Loucy (cell line): Measurements from ENCODE around the gene SNX24.

ENCODE experiments used
- H2AFZ ChIP-seq: fragments of 200-600 bp; sonication (generic); 2 replicates; pipeline ENCODE4 v1.6.0; 2016; ENCODE audit warnings: antibody characterized with exemption, mild to moderate bottlenecking, low read length, moderate library complexity
- H3F3A ChIP-seq: fragments of 200-600 bp; 2 replicates; pipeline ENCODE4 v1.6.0; 2016; ENCODE audit warnings: antibody characterized with exemption, low read depth, mild to moderate bottlenecking
- H3K27me3 ChIP-seq: fragments of 200-600 bp; sonication (generic); 2 replicates; pipeline ENCODE4 v1.6.1; 2014; ENCODE audit warnings: low read length, mild to moderate bottlenecking; ENCODE audit not compliant: insufficient read depth, poor library complexity, severe bottlenecking
- H3K36me3 ChIP-seq: fragments of 200-600 bp; sonication (generic); 2 replicates; pipeline ENCODE4 v1.6.1; 2016; ENCODE audit warnings: low read length; ENCODE audit not compliant: insufficient read depth
- H3K4me1 ChIP-seq: fragments of 200-600 bp; sonication (generic); 2 replicates; pipeline ENCODE4 v1.5.1; 2014; ENCODE audit warnings: low read length, mild to moderate bottlenecking; ENCODE audit not compliant: insufficient read depth, poor library complexity, severe bottlenecking
- H3K4me2 ChIP-seq: fragments of 200-600 bp; sonication (generic); 2 replicates; pipeline ENCODE4 v1.6.0; 2014; ENCODE audit warnings: antibody characterized with exemption, low read length, low read depth, mild to moderate bottlenecking; ENCODE audit not compliant: poor library complexity, severe bottlenecking
- H3K4me3 ChIP-seq: fragments of 200-600 bp; sonication (generic); 2 replicates; pipeline ENCODE4 v1.5.1; 2014; ENCODE audit warnings: low read length, mild to moderate bottlenecking, mixed read lengths; ENCODE audit not compliant: poor library complexity, severe bottlenecking
- H3K79me2 ChIP-seq: fragments of 200-600 bp; sonication (generic); 2 replicates; pipeline ENCODE4 v1.6.1; 2014; ENCODE audit warnings: low read length; ENCODE audit not compliant: insufficient read depth
- H3K9ac ChIP-seq: fragments of 200-600 bp; sonication (generic); 2 replicates; pipeline ENCODE4 v1.6.0; 2014; ENCODE audit warnings: mild to moderate bottlenecking, low read depth, low read length, moderate library complexity; ENCODE audit not compliant: poor library complexity, severe bottlenecking
- H3K9me2 ChIP-seq: fragments of 200-600 bp; sonication (generic); replicated peaks from 2 replicates; pipeline ENCODE4 v1.6.1; 2016; ENCODE audit warnings: low read depth, low read length, mixed read lengths
- H3K9me3 ChIP-seq: fragments of 200-600 bp; sonication (generic); 2 replicates; pipeline ENCODE4 v1.6.1; 2014; ENCODE audit warnings: mild to moderate bottlenecking, antibody characterized with exemption, low read length, low read depth; ENCODE audit not compliant: insufficient read depth
- H4K20me1 ChIP-seq: fragments of 200-600 bp; sonication (generic); 2 replicates; pipeline ENCODE4 v1.6.0; 2014; ENCODE audit warnings: antibody characterized with exemption, low read length, mild to moderate bottlenecking; ENCODE audit not compliant: insufficient read depth, poor library complexity, severe bottlenecking
- EZH2phosphoT487 ChIP-seq: fragments of 200-600 bp; IDR thresholded peaks from 2 replicates; pipeline ENCODE4 v1.6.1; 2018; ENCODE audit warnings: antibody characterized with exemption, mild to moderate bottlenecking, moderate library complexity, borderline replicate concordance
- TF ChIP-seq, protein P1 (sequence below): fragments of 200-600 bp; sonication (generic); conservative IDR thresholded peaks from 2 replicates; pipeline ENCODE4 v1.5.1; 2014; ENCODE audit warnings: mild to moderate bottlenecking, antibody characterized with exemption, low read length

SNX24 gene

DNA sequence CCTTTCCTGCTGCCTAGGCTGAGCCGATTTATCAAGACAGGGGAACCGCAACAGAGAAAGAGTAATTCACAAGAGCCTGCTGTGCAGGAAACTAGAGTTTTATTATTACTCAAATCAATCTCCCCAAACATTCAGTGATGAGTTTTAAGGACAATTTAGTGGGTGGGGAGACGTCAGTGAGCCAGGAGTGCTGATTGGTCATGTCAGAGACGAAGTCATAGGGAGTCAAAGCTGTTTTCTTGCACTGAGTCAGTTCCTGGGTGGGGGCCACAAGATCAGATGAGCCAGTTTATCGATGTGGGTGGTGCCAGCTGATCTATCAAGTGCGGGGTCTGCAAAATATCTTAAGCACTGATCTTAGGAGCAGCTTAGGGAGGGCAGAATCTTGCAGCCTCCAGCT, 19.0 kb downstream of the SNX24 start:
- Histone ChIP-seq H3K4me3 (no peak overlapping the region), H4K20me1 (no peaks in the 10 kb centered on the region), H3K4me1 (no peaks in the 10 kb centered on the region), H3K4me2 (no peak overlapping the region), H3K9me2 (no peaks in the 10 kb centered on the region), H3K9ac (no peak overlapping the region), H3K9me3 (no peaks in the 10 kb centered on the region), H3K36me3 (no peaks in the 10 kb centered on the region), H3F3A (no peaks in the 10 kb centered on the region), H3K27me3 (no peaks in the 10 kb centered on the region), H3K79me2 (no peaks in the 10 kb centered on the region), H2AFZ (no peak overlapping the region)
- TF ChIP-seq EZH2phosphoT487 = no peak
- TF ChIP-seq, protein P1, sequence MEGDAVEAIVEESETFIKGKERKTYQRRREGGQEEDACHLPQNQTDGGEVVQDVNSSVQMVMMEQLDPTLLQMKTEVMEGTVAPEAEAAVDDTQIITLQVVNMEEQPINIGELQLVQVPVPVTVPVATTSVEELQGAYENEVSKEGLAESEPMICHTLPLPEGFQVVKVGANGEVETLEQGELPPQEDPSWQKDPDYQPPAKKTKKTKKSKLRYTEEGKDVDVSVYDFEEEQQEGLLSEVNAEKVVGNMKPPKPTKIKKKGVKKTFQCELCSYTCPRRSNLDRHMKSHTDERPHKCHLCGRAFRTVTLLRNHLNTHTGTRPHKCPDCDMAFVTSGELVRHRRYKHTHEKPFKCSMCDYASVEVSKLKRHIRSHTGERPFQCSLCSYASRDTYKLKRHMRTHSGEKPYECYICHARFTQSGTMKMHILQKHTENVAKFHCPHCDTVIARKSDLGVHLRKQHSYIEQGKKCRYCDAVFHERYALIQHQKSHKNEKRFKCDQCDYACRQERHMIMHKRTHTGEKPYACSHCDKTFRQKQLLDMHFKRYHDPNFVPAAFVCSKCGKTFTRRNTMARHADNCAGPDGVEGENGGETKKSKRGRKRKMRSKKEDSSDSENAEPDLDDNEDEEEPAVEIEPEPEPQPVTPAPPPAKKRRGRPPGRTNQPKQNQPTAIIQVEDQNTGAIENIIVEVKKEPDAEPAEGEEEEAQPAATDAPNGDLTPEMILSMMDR = no peak

DNA sequence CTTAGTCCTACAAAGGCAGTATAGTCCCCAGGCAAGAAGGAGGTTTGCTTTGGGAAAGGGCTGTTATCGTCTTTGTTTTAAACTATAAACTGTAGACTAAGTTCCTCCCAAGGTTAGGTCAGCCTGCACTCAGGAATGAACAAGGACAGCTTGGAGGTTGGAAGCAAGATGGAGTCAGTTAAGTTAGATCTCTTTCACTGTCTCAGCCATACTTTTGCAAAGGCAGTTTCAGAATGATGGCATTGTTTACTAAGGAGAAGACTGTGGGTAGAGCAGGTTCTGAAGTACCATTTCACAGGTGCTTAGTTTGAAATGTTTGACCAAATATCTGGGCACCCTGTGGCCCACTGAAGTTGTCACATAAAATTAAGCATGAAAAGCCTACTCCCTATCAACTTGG, 19.4 kb downstream of the SNX24 start:
- Histone ChIP-seq H3K9me2 (no peaks in the 10 kb centered on the region), H3K9ac (no peak overlapping the region), H3K4me1 (no peaks in the 10 kb centered on the region), H3K36me3 (no peaks in the 10 kb centered on the region), H3K27me3 (no peaks in the 10 kb centered on the region), H3F3A (no peaks in the 10 kb centered on the region), H4K20me1 (no peaks in the 10 kb centered on the region), H3K4me2 (no peak overlapping the region), H3K4me3 (no peak overlapping the region), H2AFZ (no peak overlapping the region), H3K79me2 (no peaks in the 10 kb centered on the region), H3K9me3 (no peaks in the 10 kb centered on the region)
- TF ChIP-seq, protein P1 = no peak
- no peak for TF ChIP-seq EZH2phosphoT487

DNA sequence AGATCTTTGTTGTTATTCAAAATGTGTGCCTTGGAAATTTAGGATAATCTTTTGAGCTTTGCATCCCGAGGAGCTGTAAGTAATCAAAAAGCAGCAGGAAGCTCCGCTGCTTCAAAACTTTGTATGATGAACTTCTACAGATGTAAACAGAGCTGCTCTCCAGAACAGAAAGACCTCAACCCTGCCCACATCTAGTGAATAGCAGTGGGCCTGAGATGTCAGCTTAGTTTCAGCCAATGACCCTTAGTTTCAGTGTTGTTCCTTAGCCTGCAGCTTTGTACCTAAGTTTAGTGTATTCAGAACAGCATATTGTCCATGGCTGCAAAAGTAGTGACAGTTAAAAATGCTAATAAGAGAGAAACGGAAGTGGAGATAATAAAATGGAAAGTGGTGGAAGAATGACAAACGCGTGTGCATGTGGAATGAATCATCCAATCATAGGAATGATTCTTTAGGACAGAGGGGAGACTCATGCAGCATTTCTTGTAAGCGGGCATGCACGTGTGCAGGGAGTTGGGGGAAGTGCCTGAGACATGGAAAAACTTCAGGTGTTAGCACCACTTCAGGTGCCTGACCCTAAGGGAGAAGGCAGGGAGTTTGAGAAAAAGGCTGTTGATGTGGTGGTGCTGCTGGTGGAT, 24.9 kb downstream of the SNX24 start:
- Histone ChIP-seq H3K4me3 (no peak overlapping the region), H3K36me3 (no peaks in the 10 kb centered on the region), H3K4me2 (no peak overlapping the region), H3K79me2 (no peaks in the 10 kb centered on the region), H3K9ac (no peak overlapping the region), H3K9me3 (no peaks in the 10 kb centered on the region), H3F3A (no peaks in the 10 kb centered on the region), H2AFZ (no peak overlapping the region), H3K9me2 (no peaks in the 10 kb centered on the region), H4K20me1 (no peaks in the 10 kb centered on the region), H3K27me3 (no peaks in the 10 kb centered on the region), H3K4me1 (no peaks in the 10 kb centered on the region)
- no peak for TF ChIP-seq EZH2phosphoT487
- TF ChIP-seq, protein P1 = no peak
